GM21619 (cell line): ENCODE results near the gene ADAM12.
"Not testable (repeated sequence)": the region's sequence is repeated elsewhere in the genome, so short reads cannot be mapped to it uniquely, and the experiment has no call there.

Source experiments
- ATAC-seq: cut with Tn5 transposase; IDR thresholded peaks from one replicate; pipeline ENCODE4 v1.9.1; 2021; ENCODE audit not compliant: unreplicated experiment

The ADAM12 gene

DNA sequence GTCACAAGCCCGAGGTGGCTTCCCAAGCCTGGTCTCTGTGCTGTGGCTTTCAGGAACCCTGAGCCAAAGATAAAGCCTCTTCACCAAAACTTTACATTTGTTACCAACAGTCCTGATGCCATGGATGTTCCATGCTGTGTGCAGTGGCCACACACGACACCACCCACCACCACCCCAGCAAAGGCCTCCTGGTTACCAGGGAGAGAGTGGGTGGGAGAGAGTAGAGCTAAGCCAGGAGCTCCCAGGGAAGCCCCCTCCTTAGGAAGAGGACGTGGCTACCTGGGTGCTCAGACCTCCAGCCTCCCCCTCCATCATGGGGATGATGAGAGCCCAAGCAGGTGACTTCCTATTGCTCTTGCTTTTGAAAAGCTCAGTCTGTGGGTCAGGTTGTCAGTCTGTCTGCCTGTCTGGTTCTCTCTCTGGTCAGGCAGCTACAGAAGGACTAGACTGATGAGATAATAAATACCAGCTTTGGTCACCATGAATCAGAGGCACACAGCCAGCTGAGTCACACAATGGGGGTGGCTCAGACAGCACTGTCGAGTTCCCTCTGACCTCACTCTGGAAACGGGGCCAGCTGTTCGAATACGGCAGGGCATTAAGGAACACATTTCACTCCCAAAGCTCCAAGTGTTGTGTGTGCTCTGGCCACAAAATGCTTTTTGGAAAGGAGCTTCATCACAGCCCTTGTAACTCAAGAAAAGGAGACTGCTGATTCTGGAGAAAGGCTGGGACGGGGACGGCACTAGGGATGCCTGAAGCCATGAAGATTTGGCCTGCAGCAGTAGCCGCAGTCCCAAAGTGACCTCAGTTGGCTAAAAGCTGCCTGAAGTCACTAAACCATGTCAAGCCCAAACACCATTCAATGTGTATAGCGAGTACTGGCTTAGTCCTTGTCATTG, 325.9 kb downstream of the ADAM12 start:
- ATAC-seq: no peak

DNA sequence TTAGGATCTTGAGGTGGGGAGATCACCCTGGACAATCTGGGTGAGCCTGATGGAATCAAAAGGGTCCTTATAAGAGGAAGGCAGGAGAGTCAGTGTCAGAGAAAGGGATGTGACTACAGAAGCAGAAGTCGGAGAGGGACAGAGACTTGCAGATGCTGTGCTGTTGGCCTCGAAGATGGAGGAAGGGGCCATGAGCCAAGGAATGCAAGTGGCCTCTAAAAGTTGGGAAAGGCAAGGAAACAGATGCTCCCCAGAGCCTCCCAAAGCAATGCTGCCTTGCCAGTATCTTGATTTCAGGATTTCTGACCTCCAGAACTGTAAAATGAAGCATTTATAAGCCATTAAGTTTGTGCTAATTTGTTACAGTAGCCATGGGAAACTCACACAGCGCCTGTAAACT, 326.8 kb downstream of the ADAM12 start:
- no peak for ATAC-seq

DNA sequence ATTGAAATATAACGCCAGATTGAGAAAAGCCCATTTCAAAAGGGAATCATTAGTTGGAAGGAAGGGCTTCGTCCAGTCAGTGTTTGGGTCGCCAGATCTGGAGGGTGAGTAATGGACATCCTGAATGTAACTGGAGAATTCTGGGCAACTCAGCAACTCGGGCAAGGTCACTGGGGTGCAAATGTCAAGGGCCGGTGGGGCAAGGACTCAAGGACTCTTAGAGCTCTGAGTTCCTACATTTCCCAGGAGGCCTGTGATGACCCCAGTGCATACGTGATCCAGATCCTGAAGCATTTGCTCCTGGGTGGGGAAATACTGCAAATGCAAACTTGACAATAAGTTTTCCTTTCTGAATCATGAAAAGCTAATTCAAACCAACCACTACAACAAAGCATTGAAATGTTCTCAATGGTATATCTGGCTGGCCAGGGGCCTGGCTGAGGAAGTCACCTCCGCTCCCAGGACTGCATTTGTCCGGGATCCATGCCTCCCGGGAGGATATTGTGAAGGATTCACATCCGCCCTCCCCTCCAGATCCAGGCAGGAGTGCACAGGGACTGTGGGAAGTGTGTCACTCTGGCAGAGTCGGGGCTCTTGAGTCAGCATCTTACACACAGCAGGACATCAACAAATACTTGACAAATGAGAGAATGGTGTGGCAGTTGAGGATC, 327.9 kb downstream of the ADAM12 start:
- ATAC-seq: no peak

DNA sequence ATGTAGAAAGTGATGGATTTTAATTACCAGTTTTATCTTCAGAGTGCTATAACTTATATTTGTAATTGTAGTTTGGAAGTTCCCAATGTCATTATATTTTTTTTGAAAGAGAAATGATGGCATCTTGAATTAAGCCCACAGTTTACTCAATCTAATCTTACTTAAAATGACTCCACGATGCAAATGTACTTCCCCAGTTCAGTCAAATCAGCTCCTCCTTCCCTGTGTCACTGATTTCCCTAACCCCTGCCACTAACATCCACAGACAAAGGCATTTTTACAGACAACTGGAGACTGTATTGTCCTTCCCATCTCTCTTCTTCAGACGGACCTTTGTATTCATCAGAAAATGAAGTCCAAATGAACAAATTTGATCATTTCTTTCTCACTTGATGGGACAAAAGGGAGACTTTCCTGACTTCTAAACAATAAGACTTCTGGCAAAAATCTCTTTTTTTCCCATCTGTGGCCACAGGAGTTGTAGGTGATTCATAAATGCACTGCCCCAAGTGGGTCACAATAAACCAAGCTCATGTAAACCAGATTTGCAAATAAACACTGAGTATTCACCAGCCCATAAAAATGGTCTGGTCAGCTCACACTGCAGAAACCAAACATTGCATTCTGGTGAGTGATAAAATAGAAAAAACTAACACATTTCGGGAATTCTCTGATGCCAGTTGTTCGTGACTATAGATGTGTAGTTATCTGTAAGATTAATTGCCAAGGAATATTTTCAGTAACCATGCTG, 329.0 kb downstream of the ADAM12 start:
- no peak for ATAC-seq

DNA sequence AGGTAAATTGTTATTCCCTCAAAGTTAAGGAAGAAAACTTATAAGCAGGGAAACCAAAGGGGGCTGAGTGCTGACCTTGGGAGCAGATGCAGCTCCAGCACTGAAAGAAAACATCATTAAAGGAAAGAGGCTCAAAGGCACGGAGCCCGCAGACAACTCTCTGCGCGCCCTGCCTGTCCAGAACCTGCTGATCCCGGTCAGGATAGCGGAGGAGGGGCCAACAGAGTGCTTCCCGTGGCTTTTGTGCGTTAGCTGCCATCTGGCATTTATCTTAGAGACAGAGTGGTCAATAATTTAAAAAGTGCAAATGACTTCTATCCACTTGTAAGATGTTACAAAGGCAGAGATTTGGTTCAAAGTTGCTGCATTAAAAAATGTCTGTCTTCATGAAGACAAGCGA, 329.8 kb downstream of the ADAM12 start:
- no peak for ATAC-seq

DNA sequence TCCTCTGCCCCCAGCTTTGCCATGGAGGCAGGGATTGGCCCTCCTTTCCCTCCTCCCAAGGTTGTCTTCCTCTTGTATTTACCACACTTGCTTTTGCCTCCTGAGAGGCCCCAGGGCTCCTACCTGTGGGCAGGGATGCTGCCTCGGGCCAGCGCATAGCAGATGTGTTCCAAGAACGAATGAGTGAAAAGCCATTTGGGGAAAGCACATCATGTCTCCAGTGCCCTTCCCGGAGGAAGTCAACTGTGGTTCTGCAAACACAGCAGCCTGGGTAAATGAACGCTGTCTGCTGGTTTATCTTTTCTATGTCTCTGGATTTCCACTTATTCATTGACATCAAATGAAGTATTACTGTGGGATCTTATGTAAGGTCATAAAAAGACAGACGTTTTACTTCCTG, 330.2 kb downstream of the ADAM12 start:
- no peak for ATAC-seq

DNA sequence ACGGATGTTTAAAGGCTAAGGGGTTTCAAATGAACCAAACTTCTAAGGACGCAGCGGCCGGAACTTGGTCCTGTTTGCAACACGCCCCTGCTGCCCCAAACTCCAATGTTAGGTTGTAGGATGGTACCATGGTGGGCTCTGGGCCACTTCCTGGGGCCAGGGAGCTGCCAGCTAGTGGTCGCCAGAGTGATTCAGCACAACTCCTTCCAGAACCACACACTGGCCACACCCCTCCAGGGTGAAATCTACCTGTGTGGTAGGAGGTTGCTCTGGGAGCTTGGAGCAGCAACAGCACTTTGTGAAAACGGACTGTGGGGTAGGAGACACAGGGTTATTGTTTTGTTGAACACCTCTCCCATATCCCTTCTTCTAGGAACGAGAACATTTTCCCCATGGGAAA, 330.8 kb downstream of the ADAM12 start:
- no peak for ATAC-seq

DNA sequence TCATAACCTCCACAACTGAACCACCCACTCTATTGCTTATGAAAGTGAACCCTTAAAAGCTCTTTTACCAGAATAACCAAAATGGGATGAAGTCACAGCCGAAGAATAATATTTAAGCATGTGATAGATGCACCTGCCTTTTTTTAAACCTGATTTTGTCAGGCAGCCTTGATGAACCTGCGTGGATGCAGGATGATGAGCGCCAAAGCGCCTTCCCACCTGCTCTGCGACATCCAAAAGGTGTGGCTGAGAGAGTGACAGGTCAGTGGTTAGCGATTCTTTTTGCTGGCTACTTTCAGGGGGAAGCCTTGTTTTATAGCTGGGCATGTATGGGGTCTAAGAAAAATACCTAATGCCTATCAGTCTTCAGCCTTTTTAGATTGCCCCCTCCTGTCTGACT, 334.1 kb downstream of the ADAM12 start:
- no peak for ATAC-seq

DNA sequence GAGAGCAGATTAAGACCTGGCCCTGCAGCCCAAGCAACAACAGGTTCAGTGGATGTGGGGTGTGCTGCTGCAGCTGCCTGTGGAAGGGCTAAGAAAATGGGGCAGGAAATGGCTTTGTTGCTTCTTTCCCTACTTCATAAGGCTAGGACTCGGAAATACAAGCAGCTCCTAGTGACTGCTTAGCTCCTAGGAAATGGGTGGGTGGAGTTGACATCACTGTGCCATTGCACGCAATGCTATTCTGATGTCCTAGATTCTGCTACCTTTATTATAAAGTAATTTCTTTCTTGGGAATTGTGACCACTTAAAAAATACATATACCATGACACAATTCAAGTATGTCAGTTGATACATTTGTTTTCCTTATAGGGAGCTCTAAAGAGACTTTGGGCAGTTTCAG, 336.1 kb downstream of the ADAM12 start:
- ATAC-seq: no peak

DNA sequence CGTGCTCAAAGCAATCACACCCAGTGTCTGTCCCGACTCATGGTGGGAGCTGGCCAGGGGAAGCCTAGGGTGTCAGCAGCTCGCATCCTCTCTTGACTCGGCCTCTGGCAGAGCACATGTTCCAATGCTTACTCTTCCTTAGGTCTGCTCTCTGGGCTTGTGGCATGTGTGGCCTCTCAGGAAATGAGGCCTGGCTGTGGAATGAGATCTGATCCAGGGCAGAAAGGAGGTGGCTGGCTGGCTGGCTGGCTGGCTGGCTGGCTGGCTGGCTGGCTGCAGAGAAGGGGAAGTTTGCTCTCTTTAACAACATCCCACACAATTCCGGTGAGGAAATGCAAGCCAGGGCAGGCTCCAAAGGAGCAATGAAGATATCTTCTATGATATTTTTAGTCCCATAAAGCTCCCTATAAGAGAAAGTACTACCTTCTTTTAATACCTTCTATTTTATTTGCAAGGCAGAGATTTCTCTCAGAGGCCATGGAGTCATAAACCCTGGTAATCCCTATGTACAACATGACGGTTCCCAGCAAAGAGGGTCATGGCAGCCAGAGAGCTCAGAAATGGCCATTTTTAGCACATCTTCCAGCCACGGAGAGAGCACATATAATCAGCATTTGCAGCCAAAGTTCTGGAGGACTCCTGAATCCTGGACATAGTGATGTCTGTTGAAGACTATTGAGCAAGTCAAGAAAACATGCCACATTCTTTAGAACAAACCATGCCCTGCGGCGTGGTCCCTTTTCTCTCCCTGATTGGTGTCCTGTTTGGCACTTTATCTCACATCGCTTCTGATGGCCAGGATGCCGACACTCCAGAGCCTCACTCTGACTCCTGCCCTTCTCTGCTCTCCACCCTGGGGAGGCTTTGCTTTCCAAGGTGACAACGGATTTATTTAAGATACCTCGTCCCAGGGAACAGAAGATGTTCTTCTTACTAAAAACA, 338.2 kb downstream of the ADAM12 start:
- ATAC-seq: no peak

DNA sequence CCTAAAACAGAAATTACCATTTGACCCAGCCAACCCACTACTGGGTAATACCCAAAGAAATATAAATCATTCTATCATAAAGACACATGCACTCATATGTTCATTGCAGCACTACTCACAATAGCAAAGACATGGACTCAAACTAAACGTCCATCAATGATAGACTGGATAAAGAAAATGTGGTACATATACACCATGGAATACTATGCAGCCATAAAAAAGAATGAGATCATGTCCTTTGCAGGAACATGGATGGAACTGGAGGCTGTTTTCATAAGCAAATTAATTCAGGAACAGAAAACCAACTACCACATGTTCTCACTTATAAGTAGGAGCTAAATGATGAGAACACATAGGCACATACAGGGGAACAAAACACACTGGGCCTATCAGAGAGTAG, 340.5 kb downstream of the ADAM12 start:
- not testable (repeated sequence) for ATAC-seq

DNA sequence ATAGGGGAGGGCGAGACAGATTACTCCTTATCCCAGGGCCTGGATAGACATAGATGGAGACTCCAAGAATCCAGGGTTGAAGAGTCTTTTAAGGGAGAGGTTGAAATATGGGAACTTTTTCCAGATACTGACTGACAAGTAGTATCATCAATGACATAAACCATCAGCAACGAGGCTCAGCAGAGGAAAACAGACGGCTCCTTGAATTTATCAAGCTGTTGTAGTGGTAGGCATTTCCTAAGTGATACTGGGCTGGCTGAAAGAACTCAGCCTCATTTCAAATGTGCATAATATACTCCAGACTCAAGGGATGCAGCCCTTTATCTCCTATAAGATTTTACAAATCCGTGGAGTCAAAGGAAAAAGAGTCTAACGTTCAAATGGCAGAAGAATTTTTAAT, 341.4 kb downstream of the ADAM12 start:
- ATAC-seq: no peak

DNA sequence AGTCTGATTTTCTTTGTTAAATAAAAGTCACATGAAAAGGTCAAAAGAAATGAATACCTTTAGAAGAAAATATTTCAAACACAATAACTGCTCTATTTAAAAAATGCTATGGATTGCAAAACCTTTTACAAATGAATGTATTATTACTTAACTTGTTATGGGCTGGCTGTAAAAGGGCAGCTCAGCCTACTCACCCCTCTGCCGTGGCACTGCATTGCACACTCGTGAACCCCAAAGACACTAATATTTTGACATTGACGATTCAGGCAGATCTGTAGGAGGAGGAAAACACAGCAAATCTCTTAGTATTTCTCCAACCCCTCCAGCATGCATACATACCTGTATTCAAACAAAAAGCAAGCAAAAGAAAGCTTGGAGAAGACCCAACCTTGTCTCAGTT, 342.4 kb downstream of the ADAM12 start:
- ATAC-seq: no peak

DNA sequence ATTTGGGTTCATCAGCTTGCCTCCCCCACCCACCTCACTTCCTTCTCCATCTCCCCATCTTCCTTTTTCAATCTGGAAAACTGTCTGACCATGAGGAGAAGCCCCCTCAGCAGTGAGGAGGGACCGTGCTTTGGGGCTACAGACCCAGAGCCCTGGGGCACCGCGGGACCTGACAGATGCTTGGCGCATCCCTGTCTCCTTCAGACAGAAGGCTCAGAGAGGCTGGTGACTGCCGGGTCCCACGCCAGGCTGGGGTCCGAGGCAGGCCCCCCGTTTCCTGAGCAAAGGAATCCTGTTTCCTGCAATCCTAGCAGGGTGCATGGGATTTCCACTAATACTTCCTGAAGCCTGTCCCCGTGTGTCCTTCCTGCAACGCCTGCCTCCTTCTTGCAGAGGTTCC, 344.9 kb downstream of the ADAM12 start:
- no peak for ATAC-seq

DNA sequence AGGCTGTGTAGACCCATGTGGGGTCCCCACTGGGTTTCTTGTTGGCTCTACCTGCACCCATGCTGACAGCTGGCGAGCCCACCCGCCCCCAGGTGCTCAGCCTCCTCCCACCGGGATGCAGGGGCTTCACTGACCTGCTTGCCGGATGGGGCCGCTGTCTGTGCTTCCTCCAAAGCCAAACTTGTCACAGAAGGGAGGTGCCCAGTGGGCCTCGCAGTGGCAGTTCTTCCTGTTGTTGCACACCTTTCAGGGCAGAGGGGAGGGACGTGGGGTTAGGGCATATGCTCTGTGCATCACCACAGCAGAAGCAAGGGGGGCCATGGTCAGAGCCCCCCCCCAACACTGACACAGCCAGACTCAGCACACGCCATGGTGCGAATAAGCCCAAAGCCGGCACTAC, 345.4 kb downstream of the ADAM12 start:
- no peak for ATAC-seq

DNA sequence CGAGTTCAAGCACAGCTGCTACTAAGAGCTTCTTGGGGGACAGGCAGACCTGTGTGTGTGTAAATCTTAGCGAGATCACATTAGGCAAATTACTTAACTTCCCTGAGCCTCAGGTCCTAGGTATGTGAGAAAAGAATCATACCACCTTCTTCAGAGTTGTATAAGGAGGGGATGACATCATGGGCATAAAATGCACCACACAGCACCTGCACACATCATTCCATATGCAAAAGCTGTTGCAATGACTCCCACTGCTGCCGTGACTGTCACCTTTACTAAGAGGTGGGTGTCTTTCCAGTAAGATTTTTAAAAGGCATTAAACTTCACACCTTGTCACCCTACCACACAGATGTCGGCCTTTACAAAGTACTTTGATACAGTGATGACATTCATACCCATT, 345.9 kb downstream of the ADAM12 start:
- peak; percentile 1 for ATAC-seq

DNA sequence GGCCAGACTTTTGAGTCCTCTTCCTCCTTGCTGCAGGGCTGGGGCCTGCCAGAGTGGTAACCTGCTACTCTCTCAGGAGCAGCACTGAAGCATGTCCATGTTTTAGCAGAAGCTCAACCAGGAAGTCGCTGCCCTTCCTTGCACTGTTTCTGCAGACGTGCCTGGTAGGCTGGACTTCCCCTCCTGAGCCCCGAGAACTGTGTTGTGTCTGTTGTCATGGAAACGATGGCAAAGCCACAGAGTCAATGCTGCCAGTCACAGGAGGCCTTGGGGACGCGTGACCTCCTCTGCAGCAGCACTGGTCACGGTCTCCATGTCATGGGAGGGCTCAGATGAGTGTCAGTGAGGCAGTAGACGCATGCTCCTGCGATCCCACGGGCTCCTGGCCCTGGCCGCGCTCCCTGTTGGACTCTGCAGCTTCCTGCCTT, 346.5 kb downstream of the ADAM12 start:
- peak; percentile 99 for ATAC-seq

DNA sequence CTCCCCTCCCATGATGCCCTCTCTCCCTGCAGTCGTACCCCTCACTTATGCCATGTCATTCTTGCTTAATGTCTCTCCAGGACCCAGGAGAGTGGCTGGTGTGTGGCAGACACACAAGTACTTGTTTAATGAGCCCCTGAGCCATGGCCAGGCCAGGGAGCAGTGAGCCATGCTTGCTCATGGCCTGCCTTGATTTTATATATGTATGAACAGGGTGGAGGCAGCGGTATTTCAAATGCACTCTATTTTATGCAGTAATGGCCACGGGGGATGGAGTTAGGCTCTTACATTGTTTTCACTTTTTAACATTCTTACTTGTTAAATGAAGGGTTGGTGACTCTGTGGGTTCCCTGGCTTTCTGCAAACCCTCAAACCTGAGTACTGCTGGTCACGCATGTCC, 347.2 kb downstream of the ADAM12 start:
- no peak for ATAC-seq

DNA sequence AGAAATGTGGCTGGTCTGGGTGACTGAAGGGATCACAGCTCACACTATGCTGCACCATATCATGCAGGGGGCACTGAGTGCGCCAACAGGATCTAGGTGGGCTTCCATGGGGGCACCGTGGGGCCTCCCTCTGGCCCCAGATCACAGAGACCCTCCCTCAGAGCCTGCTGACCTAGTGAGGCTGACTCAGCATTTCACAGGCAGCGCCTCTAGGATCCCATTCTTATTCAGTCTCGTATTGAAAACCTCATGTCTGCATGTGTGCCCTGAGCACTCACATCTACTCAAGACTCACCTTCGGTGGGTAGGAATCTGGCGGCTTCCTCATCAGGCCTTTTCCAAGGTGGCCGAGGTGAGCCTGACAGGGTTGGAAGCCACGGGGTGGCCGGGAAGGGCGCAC, 350.3 kb downstream of the ADAM12 start:
- ATAC-seq: no peak

DNA sequence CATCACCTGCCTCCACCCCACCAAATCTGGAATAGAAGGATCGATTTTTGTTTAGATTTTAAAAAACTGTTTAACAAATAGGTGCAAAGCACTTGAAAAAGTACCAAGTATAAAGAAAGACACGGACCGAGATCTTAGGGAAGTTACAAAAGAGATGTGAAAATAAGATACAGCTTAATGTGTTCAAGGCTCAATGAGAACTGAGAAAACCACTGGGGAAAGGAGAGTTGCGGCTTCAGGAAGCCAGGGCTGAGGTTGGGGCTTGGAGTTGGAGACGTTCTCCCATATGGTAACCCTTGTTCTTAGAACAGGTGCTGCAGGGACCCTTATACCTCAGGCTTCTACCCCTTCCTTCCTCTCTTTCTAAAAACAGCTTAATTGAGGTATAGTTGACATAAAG, 351.8 kb downstream of the ADAM12 start:
- no peak for ATAC-seq

DNA sequence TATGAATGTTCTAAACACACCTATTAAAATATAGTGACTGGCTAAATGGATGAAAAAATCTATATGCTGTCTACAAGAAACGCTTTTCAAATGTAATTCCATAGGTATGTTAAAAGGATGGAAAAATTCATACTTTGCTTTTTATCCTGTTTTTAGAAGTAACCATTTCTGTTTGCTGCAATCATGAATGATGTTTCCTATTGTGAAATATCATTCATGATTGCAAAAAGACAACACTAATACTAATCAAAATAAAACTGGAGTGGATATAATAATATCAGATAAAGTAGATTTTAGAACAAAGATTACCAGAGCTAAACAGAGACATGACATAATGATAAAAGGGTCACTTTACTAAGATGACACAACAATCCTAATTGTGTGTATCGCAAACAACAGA, 353.7 kb downstream of the ADAM12 start:
- ATAC-seq: no peak
